NCI-H1694 (cell line): ENCODE results near the gene CDC37.
A peak's percentile ranks its signal among the peaks of the same experiment; 100 is the strongest.

Experiments
- DNase-seq: peaks from one replicate; lab custom pipeline; 2025; lab: John Stamatoyannopoulos, UW

The CDC37 gene

GRCh38 chr19:10403137-10404021, at the start of gene CDC37:
Gene CDC37 (minus strand): TSS chr19:10403542. CDS start chr19:10403479, 63 bp downstream.
- peak; percentile 91 for DNase-seq

GRCh38 chr19:10450853-10451609, 47.7 kb upstream of the CDC37 start:
- DNase-seq, result no peak

GRCh38 chr19:10450191-10450852, 47.0 kb upstream of the CDC37 start:
- no peak for DNase-seq

GRCh38 chr19:10449037-10449436, 45.7 kb upstream of the CDC37 start:
- no peak for DNase-seq

GRCh38 chr19:10442698-10443097, 39.4 kb upstream of the CDC37 start:
- DNase-seq, result no peak

- DNase-seq, result no peak
Observed at GRCh38 chr19:10439588-10439987, 36.2 kb upstream of the CDC37 start.

GRCh38 chr19:10433131-10433536, 29.8 kb upstream of the CDC37 start:
- no peak for DNase-seq

GRCh38 chr19:10432736-10433130, 29.4 kb upstream of the CDC37 start:
- no peak for DNase-seq

GRCh38 chr19:10431943-10432735, 28.8 kb upstream of the CDC37 start:
- DNase-seq, result no peak

GRCh38 chr19:10431254-10431942, 28.1 kb upstream of the CDC37 start:
- DNase-seq, result no peak

- DNase-seq, result no peak
Observed at GRCh38 chr19:10430505-10431253, 27.3 kb upstream of the CDC37 start.

- no peak for DNase-seq
Observed at GRCh38 chr19:10428996-10429381, 25.6 kb upstream of the CDC37 start.

- no peak for DNase-seq
Observed at GRCh38 chr19:10427169-10427568, 23.8 kb upstream of the CDC37 start.

GRCh38 chr19:10424011-10424637, 20.8 kb upstream of the CDC37 start:
- peak; percentile 38 for DNase-seq

GRCh38 chr19:10422846-10423245, 19.5 kb upstream of the CDC37 start:
- no peak for DNase-seq

- DNase-seq, result no peak
Observed at GRCh38 chr19:10422046-10422461, 18.7 kb upstream of the CDC37 start.

GRCh38 chr19:10421240-10422045, 18.1 kb upstream of the CDC37 start:
- DNase-seq, result no peak

GRCh38 chr19:10420444-10421239, 17.3 kb upstream of the CDC37 start, which contains the start of gene PDE4A:
Gene PDE4A (plus strand): TSS chr19:10420538. CDS start chr19:10420765, 227 bp downstream.
- no peak for DNase-seq
